Skeletal muscle tissue (tissue), 4 donors: Measurements from ENCODE around the gene USP53. TPM values are rescaled to one million over a fixed set of nuclear protein-coding genes. Genes with fewer than 3 reads are reported as not detected.
"Not testable (repeated sequence)": the region's sequence is repeated elsewhere in the genome, so short reads cannot be mapped to it uniquely, and the experiment has no call there.

Experiments used
- H3K27ac ChIP-seq: one replicate; pipeline ENCODE4 v1.7.0; 2013; ENCODE audit warnings: mild to moderate bottlenecking, low read depth, low read length, inconsistent platforms
- H3K27me3 ChIP-seq, 3 donors: one replicate each; pipeline ENCODE4 v1.7.0; 2013; ENCODE audit warnings: low read length in 3 of 3; ENCODE audit not compliant: control insufficient read depth in 3 of 3, insufficient read depth in 3 of 3
- H3K36me3 ChIP-seq, 3 donors: one replicate each; pipeline ENCODE4 v1.7.0; 2013; ENCODE audit warnings: low read length in 3 of 3; ENCODE audit not compliant: control insufficient read depth in 3 of 3, insufficient read depth in 3 of 3
- H3K4me1 ChIP-seq, 3 donors: one replicate each; pipeline ENCODE4 v1.7.0; 2013; ENCODE audit warnings: low read length in 3 of 3, mild to moderate bottlenecking in 3 of 3; ENCODE audit not compliant: control insufficient read depth in 3 of 3, insufficient read depth in 3 of 3
- H3K4me3 ChIP-seq, 3 donors: one replicate each; pipeline ENCODE4 v1.7.0; 2013; ENCODE audit warnings: low read length in 3 of 3
- H3K9ac ChIP-seq, 3 donors: one replicate each; pipeline ENCODE4 v1.7.0; 2013; ENCODE audit warnings: low read length in 3 of 3, mild to moderate bottlenecking in 3 of 3, moderate library complexity in 2 of 3, low read depth in 1 of 3
- H3K9me3 ChIP-seq, 3 donors: one replicate each; pipeline ENCODE4 v1.7.0; 2013; ENCODE audit warnings: low read length in 3 of 3; ENCODE audit not compliant: control insufficient read depth in 3 of 3
- total RNA-seq: library from RNA; depleted of rRNA; stranded (reverse); fragments of >200 nt; gene quantifications from one replicate; pipeline ENCODE4 v1.2.3, GENCODE V29; 2014
- donor health status: Osteomylitis.

USP53 gene
- total RNA-seq, 1 donor from 2014 or later = 13.0 TPM

GRCh38 chr4:119255223-119255622, 42.7 kb downstream of the USP53 start:
- not testable (repeated sequence) for H3K4me1 ChIP-seq, H3K9ac ChIP-seq, H3K27me3 ChIP-seq, H3K9me3 ChIP-seq, H3K4me3 ChIP-seq, H3K27ac ChIP-seq
- peaks cover 15 to 33% (median 23%) of the 10 kb centered on the region in 3 donors for H3K36me3 ChIP-seq

GRCh38 chr4:119260528-119260927, 48.0 kb downstream of the USP53 start:
- Histone ChIP-seq H3K36me3 (peaks cover 8 to 39% (median 29%) of the 10 kb centered on the region in 3 donors), H3K4me3 (no peak overlapping the region)

GRCh38 chr4:119261986-119262385, 49.5 kb downstream of the USP53 start:
- peaks cover 4 to 39% (median 25%) of the 10 kb centered on the region in 3 donors for H3K36me3 ChIP-seq

More at GRCh38 chr4:119260528-119260927, 48.0 kb downstream of the USP53 start:
- H3K4me1 ChIP-seq = no peaks in the 10 kb centered on the region
- no peak overlapping the region for H3K27ac ChIP-seq
- H3K9ac ChIP-seq = no peak overlapping the region
- H3K27me3 ChIP-seq = no peaks in the 10 kb centered on the region
- no peaks in the 10 kb centered on the region for H3K9me3 ChIP-seq

GRCh38 chr4:119264743-119265142, 52.2 kb downstream of the USP53 start:
- peaks cover 3 to 41% (median 31%) of the 10 kb centered on the region in 3 donors for H3K36me3 ChIP-seq
- H3K27ac ChIP-seq = no peak overlapping the region
- no peaks in the 10 kb centered on the region for H3K27me3 ChIP-seq
- H3K4me3 ChIP-seq = no peak overlapping the region
- no peaks in the 10 kb centered on the region for H3K4me1 ChIP-seq
- no peaks in the 10 kb centered on the region for H3K9me3 ChIP-seq
- no peak overlapping the region for H3K9ac ChIP-seq

More at GRCh38 chr4:119261986-119262385, 49.5 kb downstream of the USP53 start:
- H3K9ac ChIP-seq = no peak overlapping the region
- H3K4me3 ChIP-seq = no peak overlapping the region
- H3K27me3 ChIP-seq = no peaks in the 10 kb centered on the region
- H3K4me1 ChIP-seq = no peaks in the 10 kb centered on the region
- no peak overlapping the region for H3K27ac ChIP-seq
- no peaks in the 10 kb centered on the region for H3K9me3 ChIP-seq

GRCh38 chr4:119266153-119266552, 53.6 kb downstream of the USP53 start:
- no peak overlapping the region for H3K27ac ChIP-seq
- no peak overlapping the region for H3K4me3 ChIP-seq
- no peaks in the 10 kb centered on the region for H3K4me1 ChIP-seq
- H3K9ac ChIP-seq = no peak overlapping the region
- no peaks in the 10 kb centered on the region for H3K9me3 ChIP-seq
- peaks cover 3 to 36% (median 29%) of the 10 kb centered on the region in 3 donors for H3K36me3 ChIP-seq
- no peaks in the 10 kb centered on the region for H3K27me3 ChIP-seq

- no peaks in the 10 kb centered on the region for H3K9me3 ChIP-seq
- H3K4me1 ChIP-seq = no peaks in the 10 kb centered on the region
- no peaks in the 10 kb centered on the region for H3K27me3 ChIP-seq
- H3K27ac ChIP-seq = no peak overlapping the region
- no peak overlapping the region for H3K9ac ChIP-seq
- no peak overlapping the region for H3K4me3 ChIP-seq
- H3K36me3 ChIP-seq = peaks cover 6 to 43% (median 30%) of the 10 kb centered on the region in 3 donors
Observed at GRCh38 chr4:119268466-119268865, 56.0 kb downstream of the USP53 start.

GRCh38 chr4:119271361-119272085, 59.0 kb downstream of the USP53 start:
- no peak overlapping the region for H3K27ac ChIP-seq
- no peaks in the 10 kb centered on the region for H3K4me1 ChIP-seq

GRCh38 chr4:119279541-119279940, 67.0 kb downstream of the USP53 start:
- H3K4me3 ChIP-seq, H3K9ac ChIP-seq, H3K9me3 ChIP-seq, H3K4me1 ChIP-seq, H3K27me3 ChIP-seq, H3K36me3 ChIP-seq, H3K27ac ChIP-seq: not testable (repeated sequence)

More at GRCh38 chr4:119271361-119272085, 59.0 kb downstream of the USP53 start:
- H3K27me3 ChIP-seq = no peaks in the 10 kb centered on the region
- peaks cover 6 to 32% (median 24%) of the 10 kb centered on the region in 3 donors for H3K36me3 ChIP-seq
- no peaks in the 10 kb centered on the region for H3K9me3 ChIP-seq
- H3K9ac ChIP-seq = no peak overlapping the region
- no peak overlapping the region for H3K4me3 ChIP-seq

- not testable (repeated sequence) for H3K9ac ChIP-seq, H3K36me3 ChIP-seq, H3K27ac ChIP-seq, H3K9me3 ChIP-seq, H3K4me3 ChIP-seq, H3K27me3 ChIP-seq, H3K4me1 ChIP-seq
Observed at GRCh38 chr4:119279945-119280344, 67.4 kb downstream of the USP53 start.

GRCh38 chr4:119281393-119281792, 68.9 kb downstream of the USP53 start:
- H3K9ac ChIP-seq = no peak overlapping the region
- H3K27me3 ChIP-seq = no peaks in the 10 kb centered on the region
- no peak overlapping the region for H3K27ac ChIP-seq
- H3K4me1 ChIP-seq = peaks cover 0 to 10% (median 4%) of the 10 kb centered on the region in 3 donors
- H3K9me3 ChIP-seq = no peaks in the 10 kb centered on the region
- no peak overlapping the region for H3K4me3 ChIP-seq
- no peaks in the 10 kb centered on the region for H3K36me3 ChIP-seq
